Mesendoderm (in vitro differentiated cells): ENCODE data around the gene PDGFA.

Experiments
- DNase-seq: peaks from one replicate; pipeline ENCODE4 v3.0.0; 2013
- H2AK5ac ChIP-seq: 2 replicates; pipeline ENCODE4 v1.6.1; 2013; ENCODE audit warnings: low read length, inconsistent platforms
- H2BK120ac ChIP-seq: 2 replicates; pipeline ENCODE4 v1.6.1; 2013; ENCODE audit warnings: low read depth, mild to moderate bottlenecking, low read length, moderate library complexity, mixed read lengths
- H2BK15ac ChIP-seq: replicated peaks from 2 replicates; pipeline ENCODE4 v1.6.1; 2013; ENCODE audit warnings: low read depth, mild to moderate bottlenecking, moderate library complexity
- H2BK5ac ChIP-seq: 2 replicates; pipeline ENCODE4 v1.6.1; 2013; ENCODE audit warnings: low read length, inconsistent platforms
- H3K18ac ChIP-seq: 2 replicates; pipeline ENCODE4 v1.6.1; 2013; ENCODE audit warnings: mild to moderate bottlenecking, low read length, mixed read lengths
- H3K23ac ChIP-seq: one replicate; pipeline ENCODE4 v1.6.1; 2013; ENCODE audit warnings: low read length
- H3K27ac ChIP-seq: 2 replicates; pipeline ENCODE4 v1.5.1; 2013; ENCODE audit warnings: low read depth, mild to moderate bottlenecking, inconsistent platforms, low read length, moderate library complexity
- H3K27me3 ChIP-seq: 2 replicates; pipeline ENCODE4 v1.6.1; 2013; ENCODE audit warnings: low read length, control low read depth, mild to moderate bottlenecking, inconsistent platforms; ENCODE audit not compliant: insufficient read depth, poor library complexity
- H3K36me3 ChIP-seq: 2 replicates; pipeline ENCODE4 v1.6.1; 2013; ENCODE audit warnings: low read length, inconsistent platforms; ENCODE audit not compliant: control insufficient read depth, insufficient read depth
- H3K4ac ChIP-seq: one replicate; pipeline ENCODE4 v1.6.1; 2013; ENCODE audit warnings: low read depth, mild to moderate bottlenecking, low read length, moderate library complexity
- H3K4me1 ChIP-seq: 2 replicates; pipeline ENCODE4 v1.6.1; 2013; ENCODE audit warnings: low read depth, low read length, inconsistent platforms; ENCODE audit not compliant: control insufficient read depth
- H3K4me2 ChIP-seq: 2 replicates; pipeline ENCODE4 v1.6.1; 2013; ENCODE audit warnings: low read length
- H3K4me3 ChIP-seq: 2 replicates; pipeline ENCODE4 v1.5.1; 2013; ENCODE audit warnings: mild to moderate bottlenecking, low read length
- H3K56ac ChIP-seq: one replicate; pipeline ENCODE4 v1.6.1; 2013; ENCODE audit warnings: low read length
- H3K79me1 ChIP-seq: 2 replicates; pipeline ENCODE4 v1.6.1; 2013; ENCODE audit warnings: low read length, inconsistent platforms
- H3K79me2 ChIP-seq: 2 replicates; pipeline ENCODE4 v1.6.1; 2013; ENCODE audit warnings: mild to moderate bottlenecking, low read length; ENCODE audit not compliant: control insufficient read depth, insufficient read depth
- H3K9ac ChIP-seq: 2 replicates; pipeline ENCODE4 v1.6.1; 2013; ENCODE audit warnings: low read length, inconsistent platforms
- H4K5ac ChIP-seq: one replicate; pipeline ENCODE4 v1.6.1; 2013; ENCODE audit warnings: low read length
- H4K8ac ChIP-seq: one replicate; pipeline ENCODE4 v1.6.1; 2013; ENCODE audit warnings: low read depth, mild to moderate bottlenecking, control low read depth, low read length, moderate library complexity
- WGBS: extraction: QIAGEN DNeasy Blood & Tissue Kit; methylation state at CpG from one replicate; pipeline ENCODE4 v1.1.7; 2013; ENCODE audit warnings: low lambda C conversion rate, missing lambda C conversion rate; ENCODE audit not compliant: insufficient coverage; ENCODE audit errors: extremely low coverage; 5-methylcytosine and 5-hydroxymethylcytosine counted together

Gene PDGFA

GRCh38 chr7:459584-460373 is 59.9 kb downstream of the PDGFA start:
- Histone ChIP-seq H3K56ac (no peak overlapping the region), H2AK5ac (no peak overlapping the region), H3K79me1 (no peaks in the 10 kb centered on the region), H3K27me3 (no peaks in the 10 kb centered on the region), H3K9ac (no peak overlapping the region), H3K23ac (no peak overlapping the region), H3K4me1 (no peaks in the 10 kb centered on the region), H3K4ac (no peak overlapping the region), H3K4me3 (no peak overlapping the region), H3K18ac (no peak overlapping the region), H2BK120ac (no peak overlapping the region), H3K79me2 (no peaks in the 10 kb centered on the region), H2BK15ac (no peak overlapping the region), H3K4me2 (no peak overlapping the region), H4K8ac (no peak overlapping the region), H2BK5ac (no peak overlapping the region), H3K27ac (no peak overlapping the region), H4K5ac (no peak overlapping the region), H3K36me3 (no peaks in the 10 kb centered on the region)
- WGBS: no CpG with 5 or more reads among the region's 6 CpGs
- DNase-seq: peak; percentile 20

GRCh38 chr7:458511-459245 is 61.0 kb downstream of the PDGFA start:
- no peak overlapping the region for H3K4ac ChIP-seq
- H3K4me2 ChIP-seq: no peak overlapping the region
- no peak overlapping the region for H2BK5ac ChIP-seq
- H3K4me1 ChIP-seq: no peaks in the 10 kb centered on the region
- no peaks in the 10 kb centered on the region for H3K79me1 ChIP-seq
- no peak overlapping the region for H2BK15ac ChIP-seq
- H3K27ac ChIP-seq: no peak overlapping the region
- H3K9ac ChIP-seq: no peak overlapping the region
- H2AK5ac ChIP-seq: no peak overlapping the region
- H3K4me3 ChIP-seq: no peak overlapping the region
- no peak overlapping the region for H3K56ac ChIP-seq
- no peak overlapping the region for H4K5ac ChIP-seq
- H3K27me3 ChIP-seq: no peaks in the 10 kb centered on the region
- no peaks in the 10 kb centered on the region for H3K36me3 ChIP-seq
- H3K23ac ChIP-seq: no peak overlapping the region
- H3K18ac ChIP-seq: no peak overlapping the region
- WGBS: no CpG with 5 or more reads among the region's 9 CpGs
- no peak overlapping the region for H2BK120ac ChIP-seq
- H3K79me2 ChIP-seq: no peaks in the 10 kb centered on the region
- no peak overlapping the region for H4K8ac ChIP-seq
- DNase-seq: no peak

GRCh38 chr7:457814-458510 is 61.7 kb downstream of the PDGFA start:
- Histone ChIP-seq H2BK5ac (no peak overlapping the region), H2BK15ac (no peak overlapping the region), H3K56ac (no peak overlapping the region), H4K5ac (no peak overlapping the region), H3K18ac (no peak overlapping the region), H2BK120ac (no peak overlapping the region), H3K79me2 (no peaks in the 10 kb centered on the region), H3K4me3 (no peak overlapping the region), H2AK5ac (no peak overlapping the region), H3K4ac (no peak overlapping the region), H3K27ac (no peak overlapping the region), H3K36me3 (no peaks in the 10 kb centered on the region), H3K23ac (no peak overlapping the region), H3K4me1 (no peaks in the 10 kb centered on the region), H3K4me2 (no peak overlapping the region), H4K8ac (no peak overlapping the region), H3K27me3 (no peaks in the 10 kb centered on the region), H3K9ac (no peak overlapping the region), H3K79me1 (no peaks in the 10 kb centered on the region)
- DNase-seq: no peak
- WGBS: no CpG with 5 or more reads among the region's 30 CpGs

- no peaks in the 10 kb centered on the region for H3K36me3 ChIP-seq
- no peak for DNase-seq
- H3K9ac ChIP-seq: no peak overlapping the region
Observed at GRCh38 chr7:455110-455928, 64.3 kb downstream of the PDGFA start.

GRCh38 chr7:454356-455109 is 65.1 kb downstream of the PDGFA start:
- Histone ChIP-seq H3K9ac (no peak overlapping the region), H4K8ac (no peak overlapping the region), H3K4me2 (no peak overlapping the region), H3K4me3 (no peak overlapping the region), H2AK5ac (no peak overlapping the region), H3K27me3 (no peaks in the 10 kb centered on the region), H3K4me1 (no peaks in the 10 kb centered on the region), H3K23ac (no peak overlapping the region), H3K36me3 (no peaks in the 10 kb centered on the region), H4K5ac (no peak overlapping the region), H3K56ac (no peak overlapping the region), H3K27ac (no peak overlapping the region), H3K79me1 (no peaks in the 10 kb centered on the region), H2BK120ac (no peak overlapping the region), H3K4ac (no peak overlapping the region), H3K18ac (no peak overlapping the region), H2BK5ac (no peak overlapping the region), H2BK15ac (no peak overlapping the region), H3K79me2 (no peaks in the 10 kb centered on the region)
- no peak for DNase-seq
- WGBS: no CpG with 5 or more reads among the region's 56 CpGs

More at GRCh38 chr7:455110-455928, 64.3 kb downstream of the PDGFA start:
- Histone ChIP-seq H3K79me1 (no peaks in the 10 kb centered on the region), H3K4me2 (no peak overlapping the region), H3K18ac (no peak overlapping the region), H3K4ac (no peak overlapping the region), H3K4me1 (no peaks in the 10 kb centered on the region), H2AK5ac (no peak overlapping the region), H3K23ac (no peak overlapping the region), H3K4me3 (no peak overlapping the region), H2BK5ac (no peak overlapping the region), H3K27me3 (no peaks in the 10 kb centered on the region), H3K27ac (no peak overlapping the region), H3K79me2 (no peaks in the 10 kb centered on the region), H3K56ac (no peak overlapping the region), H2BK120ac (no peak overlapping the region), H2BK15ac (no peak overlapping the region), H4K8ac (no peak overlapping the region), H4K5ac (no peak overlapping the region)
- no CpG with 5 or more reads among the region's 42 CpGs for WGBS
